ENCODE measurements around the gene ADGRA3. TPM values are rescaled to one million over a fixed set of nuclear protein-coding genes. Genes with fewer than 3 reads are reported as not detected.

Gene ADGRA3
- 40.5 to 48.3 TPM (median 47.9 TPM) in 3 replicates for total RNA-seq (2021)
- Bru-seq, nascent RNA = percentile 92 among the genes with signal in this experiment
- long read RNA-seq, experiment 1, full-length matches to known transcripts = 197 of 318 reads
- long read RNA-seq, experiment 1, partial matches to known transcripts = 55 of 318 reads
- long read RNA-seq, experiment 1, other reads (novel, unspliced or antisense) = 66 of 318 reads
- long read RNA-seq, experiment 2, full-length matches to known transcripts = 19 of 61 reads
- long read RNA-seq, experiment 2, partial matches to known transcripts = 17 of 61 reads
- long read RNA-seq, experiment 2, other reads (novel, unspliced or antisense) = 25 of 61 reads
- long read RNA-seq, experiment 3, partial matches to known transcripts = 4 of 5 reads
- long read RNA-seq, experiment 3, other reads (novel, unspliced or antisense) = 1 of 5 reads

- DNase-seq (ENCODE audit: low spot score) = peak; percentile 77
- POLR2A ChIA-PET = no interaction called here
- CTCF ChIA-PET = no interaction called here
- Mint-ChIP-seq H3K4me3 (peak within 1 kb of the TSS; percentile 99), H3K27me3 (ENCODE audit: low read depth) (peaks cover 10% of the 10 kb centered on the region), H3K9me3 (peaks cover 6% of the 10 kb centered on the region), H3K27ac (peak within 1 kb of the TSS; percentile 100), H3K36me3 (peaks cover 8% of the 10 kb centered on the region), H3K4me1 (peaks cover 29% of the 10 kb centered on the region)
- ATAC-seq = peak; percentile 79
- peak; percentile 79; the same call in 1 of the 2 replicates for TF ChIP-seq ESRRA (CRISPR knock-in tag; IDR thresholded peaks at IDR 0.05; ENCODE audit: borderline replicate concordance)
- TF ChIP-seq JUN (CRISPR knock-in tag; IDR thresholded peaks at IDR 0.05) = 0 out of 2 replicates have a peak, but pooled peaks have one; percentile 35
- TF ChIP-seq ZSCAN18 (CRISPR knock-in tag; IDR thresholded peaks at IDR 0.05) = no peak
- 0 out of 2 replicates have a peak, but pooled peaks have one; percentile 44 for TF ChIP-seq AFF4 (CRISPR knock-in tag; IDR thresholded peaks at IDR 0.05; ENCODE audit: borderline replicate concordance)
- TF ChIP-seq GABPB1 (CRISPR knock-in tag; IDR thresholded peaks at IDR 0.05) = peak; percentile 34; the same call in 1 of the 2 replicates
- TF ChIP-seq ZNF532 (CRISPR knock-in tag; IDR thresholded peaks at IDR 0.05; ENCODE audit: borderline replicate concordance) = no peak
- TF ChIP-seq AR (CRISPR knock-in tag; IDR thresholded peaks at IDR 0.05) = no peak
- TF ChIP-seq USF1 (CRISPR knock-in tag; IDR thresholded peaks at IDR 0.05) = no peak
- TF ChIP-seq SP1 (CRISPR knock-in tag; conservative IDR thresholded peaks at IDR 0.05) = peak; percentile 38; the same call in 1 of the 2 replicates
- TF ChIP-seq ZNF138 (CRISPR knock-in tag; conservative IDR thresholded peaks at IDR 0.05) = peak; percentile 54; the same call in 1 of the 2 replicates
- TF ChIP-seq KAT7 (CRISPR knock-in tag; IDR thresholded peaks at IDR 0.05; ENCODE audit: borderline replicate concordance) = 0 out of 2 replicates have a peak, but pooled peaks have one; percentile 19
- TF ChIP-seq NR1H2 (CRISPR knock-in tag; IDR thresholded peaks at IDR 0.05) = no peak
- TF ChIP-seq ETV6 (CRISPR knock-in tag; IDR thresholded peaks at IDR 0.05) = 0 out of 2 replicates have a peak, but pooled peaks have one; percentile 34
- no peak for TF ChIP-seq ELF4 (CRISPR knock-in tag; IDR thresholded peaks at IDR 0.05; ENCODE audit: low read depth)
- no peak for TF ChIP-seq OVOL2 (CRISPR knock-in tag; IDR thresholded peaks at IDR 0.05; ENCODE audit: borderline replicate concordance)
- TF ChIP-seq ZNF281 (CRISPR knock-in tag; IDR thresholded peaks at IDR 0.05) = 0 out of 2 replicates have a peak, but pooled peaks have one; percentile 31
- peak; percentile 75; the same call in 1 of the 2 replicates for TF ChIP-seq RELA (CRISPR knock-in tag; IDR thresholded peaks at IDR 0.05; ENCODE audit: borderline replicate concordance)
These were observed at the start of gene ADGRA3 for GRCh38 chr4:22515888-22516541. ADGRA3 (minus strand) TSS chr4:22516066; CDS start chr4:22515784, 282 bp downstream.
